Skeletal muscle satellite cell (primary cell): Measurements from ENCODE around the gene SLC5A8. TPM values are rescaled to one million over a fixed set of nuclear protein-coding genes. Genes with fewer than 3 reads are reported as not detected.

Experiments
- H3K27me3 ChIP-seq: 2 replicates; pipeline ENCODE4 v1.7.0; 2013; ENCODE audit warnings: low read length; ENCODE audit not compliant: control insufficient read depth, insufficient read depth
- H3K36me3 ChIP-seq: 2 replicates; pipeline ENCODE4 v1.7.0; 2013; ENCODE audit warnings: mild to moderate bottlenecking, control low read depth, low read length; ENCODE audit not compliant: insufficient read depth
- H3K4me1 ChIP-seq: 2 replicates; pipeline ENCODE4 v1.7.0; 2013; ENCODE audit warnings: low read length; ENCODE audit not compliant: control insufficient read depth, insufficient read depth
- H3K4me2 ChIP-seq: 2 replicates; pipeline ENCODE4 v1.7.0; 2013; ENCODE audit warnings: mild to moderate bottlenecking, low read length
- H3K4me3 ChIP-seq: 2 replicates; pipeline ENCODE4 v1.7.0; 2013; ENCODE audit warnings: low read length
- H3K9ac ChIP-seq: 2 replicates; pipeline ENCODE4 v1.7.0; 2013; ENCODE audit warnings: mild to moderate bottlenecking, low read depth, low read length, moderate library complexity
- H3K9me3 ChIP-seq: replicated peaks from 2 replicates; pipeline ENCODE4 v1.7.0; 2013; ENCODE audit warnings: mild to moderate bottlenecking, control low read depth, low read length
- total RNA-seq: library from RNA; depleted of rRNA; stranded (reverse); fragments of >200 nt; gene quantifications from 2 replicates; pipeline ENCODE4 v1.2.3, GENCODE V29; 2012; rRNA removed

Gene SLC5A8, protein sequence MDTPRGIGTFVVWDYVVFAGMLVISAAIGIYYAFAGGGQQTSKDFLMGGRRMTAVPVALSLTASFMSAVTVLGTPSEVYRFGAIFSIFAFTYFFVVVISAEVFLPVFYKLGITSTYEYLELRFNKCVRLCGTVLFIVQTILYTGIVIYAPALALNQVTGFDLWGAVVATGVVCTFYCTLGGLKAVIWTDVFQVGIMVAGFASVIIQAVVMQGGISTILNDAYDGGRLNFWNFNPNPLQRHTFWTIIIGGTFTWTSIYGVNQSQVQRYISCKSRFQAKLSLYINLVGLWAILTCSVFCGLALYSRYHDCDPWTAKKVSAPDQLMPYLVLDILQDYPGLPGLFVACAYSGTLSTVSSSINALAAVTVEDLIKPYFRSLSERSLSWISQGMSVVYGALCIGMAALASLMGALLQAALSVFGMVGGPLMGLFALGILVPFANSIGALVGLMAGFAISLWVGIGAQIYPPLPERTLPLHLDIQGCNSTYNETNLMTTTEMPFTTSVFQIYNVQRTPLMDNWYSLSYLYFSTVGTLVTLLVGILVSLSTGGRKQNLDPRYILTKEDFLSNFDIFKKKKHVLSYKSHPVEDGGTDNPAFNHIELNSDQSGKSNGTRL
- total RNA-seq: not detected in 2 replicates

DNA sequence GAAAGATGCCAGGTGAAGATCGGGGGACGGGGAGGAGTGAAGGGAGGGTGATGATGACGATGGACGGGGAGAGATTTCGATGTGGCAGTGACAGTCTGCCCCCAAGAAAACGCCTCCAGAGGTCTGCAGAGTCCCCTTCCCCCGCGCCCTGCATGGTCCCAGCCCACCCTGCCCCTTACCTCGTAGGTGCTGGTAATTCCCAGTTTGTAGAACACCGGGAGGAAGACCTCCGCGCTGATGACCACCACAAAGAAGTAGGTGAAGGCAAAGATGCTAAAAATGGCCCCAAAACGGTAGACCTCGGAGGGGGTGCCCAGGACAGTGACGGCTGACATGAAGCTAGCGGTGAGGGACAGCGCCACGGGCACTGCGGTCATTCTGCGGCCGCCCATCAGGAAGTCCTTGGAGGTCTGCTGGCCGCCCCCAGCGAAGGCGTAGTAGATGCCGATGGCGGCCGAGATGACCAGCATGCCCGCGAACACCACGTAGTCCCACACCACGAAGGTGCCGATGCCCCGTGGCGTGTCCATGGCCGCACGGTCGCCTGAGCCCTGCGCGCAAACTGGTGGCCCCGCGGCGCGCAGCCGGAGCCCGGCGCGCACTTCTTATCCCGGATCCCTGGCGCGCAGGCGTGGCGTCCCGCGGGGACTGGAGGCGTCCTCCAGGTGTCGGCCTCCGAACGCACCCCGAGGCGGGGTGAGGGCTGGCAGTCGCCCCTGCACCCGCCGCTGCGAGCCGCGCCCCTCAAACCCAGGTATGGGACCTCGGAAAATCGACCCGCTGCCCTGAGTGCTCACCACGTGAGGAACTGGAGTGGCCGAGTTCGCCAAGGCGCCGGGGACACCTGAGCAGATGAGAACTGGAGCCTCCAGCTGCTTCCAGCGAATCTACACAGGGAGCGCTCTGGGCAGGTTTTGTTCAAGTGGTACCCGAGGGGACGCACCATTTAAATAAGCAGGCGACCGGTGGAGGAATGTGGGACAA lies at the start of gene SLC5A8:
TSS of gene SLC5A8 (minus strand) at position 920 of the 984 bp plus-strand sequence. CDS start at position 530, 390 bp downstream.
- H3K36me3 ChIP-seq: no peaks in the 10 kb centered on the region
- H3K4me3 ChIP-seq: no peak within 1 kb of the TSS
- H3K9me3 ChIP-seq: no peaks in the 10 kb centered on the region
- peaks cover 6% of the 10 kb centered on the region for H3K4me1 ChIP-seq
- H3K9ac ChIP-seq: no peak within 1 kb of the TSS
- H3K4me2 ChIP-seq: peak within 1 kb of the TSS; percentile 61
- peaks cover 44% of the 10 kb centered on the region for H3K27me3 ChIP-seq

DNA sequence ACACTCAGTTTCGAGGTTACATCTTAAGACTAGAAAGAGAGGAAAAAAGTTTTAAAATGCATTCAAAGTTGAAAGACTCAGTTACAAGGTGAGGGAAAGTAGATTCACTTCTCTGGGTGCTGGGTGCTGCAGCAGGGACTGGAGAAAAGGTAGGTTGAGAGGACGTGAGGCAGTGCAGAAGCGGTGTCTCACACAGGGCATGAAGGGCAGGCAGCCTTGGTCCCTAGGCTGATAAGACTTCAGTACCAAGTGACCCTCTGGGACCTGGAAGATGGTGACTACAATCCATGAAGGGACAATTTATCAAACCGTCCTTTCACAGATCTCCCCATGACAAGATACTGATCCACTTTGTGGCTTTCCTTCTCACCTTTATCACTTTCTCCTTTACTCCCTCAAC lies 47.3 kb upstream of the SLC5A8 start:
- Histone ChIP-seq H3K9me3 (no peaks in the 10 kb centered on the region), H3K4me1 (no peaks in the 10 kb centered on the region), H3K36me3 (no peaks in the 10 kb centered on the region), H3K27me3 (peaks cover 2% of the 10 kb centered on the region), H3K4me2 (no peak overlapping the region), H3K4me3 (no peak overlapping the region), H3K9ac (no peak overlapping the region)

DNA sequence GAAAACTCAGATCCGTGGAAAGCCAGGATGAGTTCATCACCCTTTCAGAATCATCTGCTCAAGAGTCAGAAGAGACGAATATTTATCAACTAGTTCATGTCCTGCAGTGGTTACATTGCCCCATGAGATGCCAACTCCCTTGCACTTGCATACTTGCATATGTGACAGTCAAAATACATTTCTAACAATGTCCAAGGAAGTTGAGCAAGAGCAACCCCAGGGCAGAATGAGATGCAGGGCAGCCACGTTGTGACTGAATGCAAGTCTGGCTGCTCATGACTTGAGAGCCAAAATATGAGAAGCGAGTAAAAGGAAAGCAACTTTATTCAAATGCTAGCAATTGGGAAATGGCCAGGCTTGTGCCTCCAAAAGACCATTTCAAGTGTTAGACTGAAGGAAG lies 46.2 kb upstream of the SLC5A8 start:
- H3K9ac ChIP-seq: no peak overlapping the region
- H3K9me3 ChIP-seq: no peaks in the 10 kb centered on the region

DNA sequence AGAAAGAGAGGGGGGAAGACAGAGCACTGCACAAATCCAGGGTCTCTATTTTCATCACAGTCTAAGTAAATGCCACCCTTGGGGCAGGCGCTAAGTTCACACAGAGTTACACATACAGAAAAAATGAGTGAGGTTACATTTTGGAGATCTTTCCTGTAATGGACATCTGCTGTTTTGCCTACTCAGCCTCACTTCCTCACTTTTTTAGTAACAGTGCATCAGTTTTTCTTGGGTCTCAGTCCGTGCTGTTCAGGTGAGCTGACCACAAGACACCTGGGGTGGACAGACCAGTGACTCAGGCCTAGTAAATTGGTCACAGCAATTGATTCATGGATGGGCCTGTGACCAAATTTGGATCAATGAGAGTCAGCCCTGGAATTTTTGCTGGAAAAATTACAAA lies 33.6 kb upstream of the SLC5A8 start:
- no peaks in the 10 kb centered on the region for H3K36me3 ChIP-seq
- H3K4me1 ChIP-seq: no peaks in the 10 kb centered on the region
- H3K27me3 ChIP-seq: no peaks in the 10 kb centered on the region
- no peak overlapping the region for H3K4me2 ChIP-seq
- H3K9ac ChIP-seq: no peak overlapping the region
- H3K9me3 ChIP-seq: no peaks in the 10 kb centered on the region
- H3K4me3 ChIP-seq: no peak overlapping the region

More for the DNA sequence above, 46.2 kb upstream of the SLC5A8 start:
- no peak overlapping the region for H3K4me2 ChIP-seq
- H3K4me3 ChIP-seq: no peak overlapping the region
- peaks cover 2% of the 10 kb centered on the region for H3K27me3 ChIP-seq
- H3K4me1 ChIP-seq: no peaks in the 10 kb centered on the region
- H3K36me3 ChIP-seq: no peaks in the 10 kb centered on the region

DNA sequence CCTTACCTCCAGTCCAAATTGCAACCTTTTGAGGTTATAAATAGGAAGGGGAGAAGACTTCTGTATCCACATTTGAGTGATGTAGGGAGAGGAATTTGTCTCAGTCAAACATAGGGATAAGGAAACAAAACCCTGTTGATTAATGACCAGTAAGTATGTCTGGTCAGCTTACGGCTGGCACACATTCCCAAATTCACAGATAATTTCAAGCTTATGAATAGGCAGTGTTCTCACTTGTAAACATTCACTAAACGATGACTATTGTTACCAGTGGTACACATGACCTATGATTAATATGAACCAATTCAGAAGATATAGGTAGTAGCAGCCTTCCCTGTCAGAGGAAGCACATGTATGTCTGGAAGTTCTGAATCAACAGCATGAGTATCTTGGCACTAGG lies 33.0 kb upstream of the SLC5A8 start:
- H3K4me1 ChIP-seq: no peaks in the 10 kb centered on the region
- no peaks in the 10 kb centered on the region for H3K27me3 ChIP-seq
- no peak overlapping the region for H3K9ac ChIP-seq
- no peak overlapping the region for H3K4me3 ChIP-seq
- H3K9me3 ChIP-seq: no peaks in the 10 kb centered on the region
- no peaks in the 10 kb centered on the region for H3K36me3 ChIP-seq
- H3K4me2 ChIP-seq: no peak overlapping the region

DNA sequence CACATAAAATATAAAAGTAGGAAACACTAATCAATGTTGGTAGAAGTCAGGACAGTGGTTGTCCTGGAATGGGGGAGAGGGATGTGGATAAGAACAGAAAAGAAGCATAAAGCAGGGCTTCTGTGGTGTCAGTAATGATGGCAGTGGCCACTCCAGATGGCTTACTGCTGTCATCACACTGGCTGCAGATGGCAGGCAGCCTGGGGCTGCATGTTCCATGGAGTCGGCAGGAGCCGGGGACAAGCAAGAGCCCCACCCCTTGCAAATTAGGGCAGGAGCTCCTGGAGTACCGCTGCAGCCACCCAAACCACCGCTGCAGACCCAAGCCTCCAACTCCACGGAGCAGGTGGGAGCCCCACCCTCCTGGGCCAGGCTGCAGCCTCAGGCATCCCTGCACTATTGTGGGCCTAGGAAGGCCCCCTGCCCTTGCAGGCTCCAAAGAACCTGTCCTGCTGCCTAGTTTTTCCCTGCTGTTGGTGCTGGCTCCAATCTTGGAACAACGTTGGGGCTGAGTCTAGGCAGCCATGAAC lies 28.8 kb upstream of the SLC5A8 start:
- Histone ChIP-seq H3K4me1 (no peaks in the 10 kb centered on the region), H3K36me3 (no peaks in the 10 kb centered on the region), H3K27me3 (no peaks in the 10 kb centered on the region), H3K9me3 (no peaks in the 10 kb centered on the region), H3K4me3 (no peak overlapping the region), H3K9ac (no peak overlapping the region), H3K4me2 (no peak overlapping the region)

DNA sequence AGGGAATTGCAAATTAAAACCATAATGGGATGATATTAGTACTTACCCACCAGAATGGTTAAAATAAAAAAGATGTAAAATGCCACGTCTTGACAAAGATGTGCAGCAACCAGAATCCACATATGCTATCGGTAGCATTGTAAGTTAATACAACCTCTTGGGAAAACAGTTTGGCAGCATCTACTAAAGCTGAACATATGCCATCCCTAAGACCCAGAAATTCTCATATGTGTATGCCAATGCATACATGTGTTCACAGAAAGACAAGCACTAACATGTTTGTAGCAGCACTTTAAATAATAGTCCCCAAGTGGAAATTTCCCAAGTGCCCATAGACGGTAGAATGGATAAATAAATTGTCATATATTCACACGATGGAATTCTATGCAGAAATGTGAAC lies 28.3 kb upstream of the SLC5A8 start:
- no peaks in the 10 kb centered on the region for H3K36me3 ChIP-seq
- no peaks in the 10 kb centered on the region for H3K9me3 ChIP-seq
- no peak overlapping the region for H3K9ac ChIP-seq
- no peaks in the 10 kb centered on the region for H3K4me1 ChIP-seq
- no peak overlapping the region for H3K4me2 ChIP-seq
- H3K4me3 ChIP-seq: no peak overlapping the region
- no peaks in the 10 kb centered on the region for H3K27me3 ChIP-seq

DNA sequence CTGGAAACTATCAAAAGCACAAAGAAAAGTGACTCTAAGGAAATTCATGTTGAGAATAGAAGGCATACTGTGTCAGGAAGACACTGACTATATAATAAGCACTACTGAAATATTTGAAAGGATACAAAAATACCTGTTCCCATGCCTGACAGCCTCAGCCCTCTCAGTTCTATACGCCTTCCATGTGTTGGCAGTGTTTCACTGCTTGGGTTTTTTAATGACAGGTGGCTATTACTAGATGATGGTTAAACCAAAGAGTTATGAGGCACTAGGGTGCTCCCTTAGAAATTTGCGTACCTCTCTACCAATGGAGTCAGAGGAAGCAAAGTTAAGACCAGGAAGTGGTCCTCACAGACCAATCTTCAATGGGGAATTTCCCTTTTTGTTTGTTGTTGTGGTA lies 25.6 kb upstream of the SLC5A8 start:
- Histone ChIP-seq H3K36me3 (no peaks in the 10 kb centered on the region), H3K27me3 (no peaks in the 10 kb centered on the region), H3K4me2 (no peak overlapping the region), H3K9me3 (no peaks in the 10 kb centered on the region), H3K4me1 (peaks cover 6% of the 10 kb centered on the region), H3K9ac (no peak overlapping the region), H3K4me3 (no peak overlapping the region)

DNA sequence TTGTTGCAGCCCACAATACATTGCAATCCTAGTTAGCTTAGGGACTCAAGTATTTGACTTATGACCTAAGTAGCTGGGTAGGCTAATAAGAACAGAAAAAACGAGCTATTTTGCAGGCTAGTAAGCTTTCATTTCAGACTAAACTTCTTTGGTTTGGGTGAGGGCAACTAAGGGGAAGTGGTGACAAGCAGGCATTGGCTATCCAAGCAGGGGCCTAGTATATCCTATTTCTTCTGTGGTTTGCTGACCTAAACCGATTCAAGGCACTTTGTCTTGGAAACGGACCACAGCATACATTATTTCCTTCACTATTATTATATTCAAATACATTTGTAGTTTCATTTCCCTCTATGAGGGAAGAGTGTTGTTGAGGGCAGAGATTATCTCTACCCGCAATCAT lies 21.6 kb upstream of the SLC5A8 start:
- H3K27me3 ChIP-seq: no peaks in the 10 kb centered on the region
- peaks cover 17% of the 10 kb centered on the region for H3K4me1 ChIP-seq
- no peaks in the 10 kb centered on the region for H3K36me3 ChIP-seq
- H3K4me3 ChIP-seq: no peak overlapping the region
- H3K4me2 ChIP-seq: no peak overlapping the region
- no peak overlapping the region for H3K9ac ChIP-seq
- no peaks in the 10 kb centered on the region for H3K9me3 ChIP-seq

DNA sequence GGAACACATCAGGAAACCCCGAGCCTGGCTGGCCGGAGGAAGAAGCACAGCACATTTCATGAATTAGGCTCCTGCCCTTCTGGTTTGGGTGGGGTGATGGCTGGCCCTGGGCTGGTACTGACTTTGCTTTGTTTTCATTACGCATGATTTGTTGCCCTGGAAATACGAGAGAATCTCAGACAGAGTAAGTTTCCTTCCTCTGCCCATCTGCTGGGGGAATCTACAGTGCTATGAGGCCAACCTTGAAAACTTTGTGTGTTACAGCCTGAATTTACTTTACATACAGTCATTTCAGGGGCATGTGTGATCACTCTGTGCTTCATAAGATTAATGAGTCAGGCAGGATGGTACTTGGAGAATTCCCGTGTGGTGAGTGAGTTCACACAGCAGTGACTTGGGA lies 20.5 kb upstream of the SLC5A8 start:
- no peak overlapping the region for H3K4me3 ChIP-seq
- no peaks in the 10 kb centered on the region for H3K36me3 ChIP-seq
- H3K4me2 ChIP-seq: peak overlapping the region; percentile 47
- H3K4me1 ChIP-seq: peaks cover 17% of the 10 kb centered on the region
- no peaks in the 10 kb centered on the region for H3K27me3 ChIP-seq
- H3K9me3 ChIP-seq: no peaks in the 10 kb centered on the region
- peak overlapping the region; percentile 54 for H3K9ac ChIP-seq

DNA sequence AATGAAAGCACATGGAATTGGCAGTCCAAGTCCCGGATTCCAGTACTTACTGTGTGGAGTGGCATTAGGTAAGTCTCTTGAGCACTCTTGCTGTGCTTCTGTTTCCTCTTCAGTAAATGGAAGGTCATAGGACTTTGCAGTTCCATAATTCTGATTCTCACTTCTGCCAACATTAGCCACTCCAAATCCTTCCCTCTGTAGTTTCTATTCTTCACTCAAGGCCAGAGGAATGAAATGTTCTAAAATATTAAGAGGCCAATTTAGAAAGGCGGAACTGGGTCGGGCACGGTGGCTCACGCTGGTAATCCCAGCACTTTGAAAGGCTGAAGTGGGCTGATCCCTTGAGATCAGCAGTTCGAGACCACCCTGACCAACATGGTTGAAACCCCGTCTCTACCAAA lies 19.8 kb upstream of the SLC5A8 start:
- H3K4me2 ChIP-seq: peak overlapping the region; percentile 47
- no peak overlapping the region for H3K4me3 ChIP-seq
- no peaks in the 10 kb centered on the region for H3K36me3 ChIP-seq
- peak overlapping the region; percentile 54 for H3K9ac ChIP-seq
- H3K27me3 ChIP-seq: peaks cover 2% of the 10 kb centered on the region
- H3K4me1 ChIP-seq: peaks cover 17% of the 10 kb centered on the region
- no peaks in the 10 kb centered on the region for H3K9me3 ChIP-seq
